ENCODE measurements around the gene OR14C36. TPM values are rescaled to one million over a fixed set of nuclear protein-coding genes. Genes with fewer than 3 reads are reported as not detected.

OR14C36 gene
- total RNA-seq, 2 experiments from 2014 or later = not detected

- CTCF ChIA-PET = no interaction called here
- no peak for ATAC-seq
- TF ChIP-seq CTCF (IDR thresholded peaks at IDR 0.05) = no peak
- DNase-seq = no peak
- Mint-ChIP-seq H3K27ac (no peak within 1 kb of the TSS), H3K4me1 (ENCODE audit: low read depth) (no peaks in the 10 kb centered on the region), H3K36me3 (ENCODE audit: low read depth) (no peaks in the 10 kb centered on the region), H3K4me3 (no peak within 1 kb of the TSS), H3K9me3 (no peaks in the 10 kb centered on the region), H3K27me3 (peaks cover 1% of the 10 kb centered on the region)
- POLR2A ChIA-PET = no interaction called here
- intact Hi-C loops (cut with micrococcal nuclease) = no loop called here
Measured at GRCh38 chr1:248324468-248324867, 24.1 kb upstream of the OR14C36 start, which contains the start of gene OR2M7. OR2M7 (minus strand) TSS chr1:248324568; CDS start chr1:248324568, 0 bp downstream.

GRCh38 chr1:248343451-248343850 lies 5.1 kb upstream of the OR14C36 start:
- peaks cover 2% of the 10 kb centered on the region for H3K27me3 Mint-ChIP-seq
- POLR2A ChIA-PET = no interaction called here
- DNase-seq = no peak
- intact Hi-C loops (cut with micrococcal nuclease) = no loop called here
- H3K9me3 Mint-ChIP-seq = no peaks in the 10 kb centered on the region
- no peaks in the 10 kb centered on the region for H3K36me3 Mint-ChIP-seq (ENCODE audit: low read depth)
- no peak for TF ChIP-seq CTCF (IDR thresholded peaks at IDR 0.05)
- no peak overlapping the region for H3K4me3 Mint-ChIP-seq
- no peak for ATAC-seq
- H3K27ac Mint-ChIP-seq = no peak overlapping the region
- CTCF ChIA-PET = no interaction called here
- H3K4me1 Mint-ChIP-seq (ENCODE audit: low read depth) = no peaks in the 10 kb centered on the region

GRCh38 chr1:248359415-248359814 lies 10.8 kb downstream of the OR14C36 start:
- DNase-seq (no peak), ATAC-seq (no peak)
- intact Hi-C loops (cut with micrococcal nuclease) = no loop called here
- Mint-ChIP-seq H3K36me3 (ENCODE audit: low read depth) (no peaks in the 10 kb centered on the region), H3K4me1 (ENCODE audit: low read depth) (no peaks in the 10 kb centered on the region), H3K27me3 (no peaks in the 10 kb centered on the region), H3K27ac (no peak overlapping the region), H3K4me3 (no peak overlapping the region), H3K9me3 (no peaks in the 10 kb centered on the region)
- POLR2A ChIA-PET = no interaction called here
- CTCF ChIA-PET = no interaction called here
- no peak for TF ChIP-seq CTCF (IDR thresholded peaks at IDR 0.05)

DNA sequence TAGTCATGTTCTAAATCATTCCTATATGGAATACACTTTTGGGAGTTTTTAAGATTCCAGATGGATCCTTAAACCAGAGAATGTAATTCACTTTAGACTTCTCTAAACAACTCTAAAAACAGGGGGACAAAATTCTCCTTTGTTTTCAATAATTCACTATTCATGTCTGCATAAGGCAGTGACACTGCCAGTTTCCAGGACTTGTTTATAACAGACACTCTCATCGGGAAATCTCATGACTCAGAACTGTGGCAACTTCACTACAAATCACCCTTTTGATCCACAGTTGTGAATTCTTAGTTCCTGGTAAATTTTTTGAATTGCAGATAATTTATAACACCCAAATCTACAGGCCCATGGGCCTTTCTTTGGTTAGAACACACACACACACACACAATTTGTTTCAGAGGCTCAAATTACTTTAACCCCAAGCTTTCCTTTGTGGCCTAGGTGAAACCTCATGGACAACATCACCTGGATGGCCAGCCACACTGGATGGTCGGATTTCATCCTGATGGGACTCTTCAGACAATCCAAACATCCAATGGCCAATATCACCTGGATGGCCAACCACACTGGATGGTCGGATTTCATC lies 12.6 kb downstream of the OR14C36 start, which contains the start of gene OR2T4:
OR2T4 (plus strand) TSS at position 545 of the 595 bp plus-strand sequence; CDS start at position 545, 0 bp downstream.
- no peaks in the 10 kb centered on the region for H3K4me1 Mint-ChIP-seq (ENCODE audit: low read depth)
- no peak within 1 kb of the TSS for H3K27ac Mint-ChIP-seq
- ChIA-PET CTCF (no interaction called here), POLR2A (no interaction called here)
- no peak within 1 kb of the TSS for H3K4me3 Mint-ChIP-seq
- no peak for TF ChIP-seq CTCF (IDR thresholded peaks at IDR 0.05)
- DNase-seq = no peak
- no peak for ATAC-seq
- H3K36me3 Mint-ChIP-seq (ENCODE audit: low read depth) = no peaks in the 10 kb centered on the region
- no peaks in the 10 kb centered on the region for H3K27me3 Mint-ChIP-seq
- intact Hi-C loops (cut with micrococcal nuclease) = no loop called here
- peaks cover 2% of the 10 kb centered on the region for H3K9me3 Mint-ChIP-seq

DNA sequence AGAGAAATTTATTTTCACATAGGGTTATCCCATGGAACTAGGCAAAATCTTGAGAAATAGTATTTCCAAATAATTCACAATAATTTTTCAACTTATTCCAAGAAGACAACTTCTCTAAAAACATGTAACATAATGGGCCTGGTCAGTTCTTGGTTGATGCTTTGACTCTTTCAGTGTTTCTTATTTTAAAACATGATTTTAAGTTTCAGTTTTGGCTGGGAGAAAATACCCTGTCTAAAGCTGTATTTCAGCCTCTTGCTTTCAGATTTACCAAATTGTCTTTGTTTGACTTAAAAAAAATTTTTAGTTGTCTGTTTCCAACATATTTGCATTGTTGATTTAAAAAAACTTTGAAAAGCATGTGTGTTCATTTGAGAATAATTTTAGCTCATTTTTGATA lies 18.0 kb downstream of the OR14C36 start:
- POLR2A ChIA-PET = no interaction called here

More for the DNA sequence above, 18.0 kb downstream of the OR14C36 start:
- intact Hi-C loops (cut with micrococcal nuclease) = no loop called here
- H3K27ac Mint-ChIP-seq = no peak overlapping the region
- ATAC-seq = no peak
- CTCF ChIA-PET = no interaction called here
- H3K27me3 Mint-ChIP-seq = no peaks in the 10 kb centered on the region
- DNase-seq = no peak
- no peak for TF ChIP-seq CTCF (IDR thresholded peaks at IDR 0.05)
- no peaks in the 10 kb centered on the region for H3K36me3 Mint-ChIP-seq (ENCODE audit: low read depth)
- H3K9me3 Mint-ChIP-seq = peaks cover 2% of the 10 kb centered on the region
- H3K4me1 Mint-ChIP-seq (ENCODE audit: low read depth) = no peaks in the 10 kb centered on the region
- H3K4me3 Mint-ChIP-seq = no peak overlapping the region
